GM10248 (cell line): ENCODE data around the gene VEPH1.

Experiments used
- CTCF ChIA-PET: fragments of 300-600 bp; sonication (Branson Sonifier 250); formaldehyde crosslinking; extraction: SDS; loops from one replicate; lab custom pipeline; 2021; ENCODE audit warnings: antibody characterized with exemption; lab: Yijun Ruan, JAX
- POLR2A ChIA-PET: fragments of 350-650 bp; sonication (Branson Sonifier 250); formaldehyde crosslinking; extraction: SDS; loops from one replicate; lab custom pipeline; 2020; ENCODE audit warnings: antibody characterized with exemption; lab: Yijun Ruan, JAX
- DNase-seq: peaks from one replicate; pipeline ENCODE4 v3.0.0; 2012; ENCODE audit errors: extremely low spot score
- CTCF ChIP-seq: IDR thresholded peaks from 2 replicates; pipeline ENCODE4 v1.5.1; 2012; ENCODE audit warnings: mild to moderate bottlenecking, low read depth; ENCODE audit errors: extremely low read depth, missing control alignments, control extremely low read depth

VEPH1 gene

GRCh38 chr3:157409516-157409915, 93.7 kb downstream of the VEPH1 start:
- ChIA-PET CTCF (no interaction called here), POLR2A (no interaction called here)
- TF ChIP-seq CTCF = no peak
- no peak for DNase-seq

DNA sequence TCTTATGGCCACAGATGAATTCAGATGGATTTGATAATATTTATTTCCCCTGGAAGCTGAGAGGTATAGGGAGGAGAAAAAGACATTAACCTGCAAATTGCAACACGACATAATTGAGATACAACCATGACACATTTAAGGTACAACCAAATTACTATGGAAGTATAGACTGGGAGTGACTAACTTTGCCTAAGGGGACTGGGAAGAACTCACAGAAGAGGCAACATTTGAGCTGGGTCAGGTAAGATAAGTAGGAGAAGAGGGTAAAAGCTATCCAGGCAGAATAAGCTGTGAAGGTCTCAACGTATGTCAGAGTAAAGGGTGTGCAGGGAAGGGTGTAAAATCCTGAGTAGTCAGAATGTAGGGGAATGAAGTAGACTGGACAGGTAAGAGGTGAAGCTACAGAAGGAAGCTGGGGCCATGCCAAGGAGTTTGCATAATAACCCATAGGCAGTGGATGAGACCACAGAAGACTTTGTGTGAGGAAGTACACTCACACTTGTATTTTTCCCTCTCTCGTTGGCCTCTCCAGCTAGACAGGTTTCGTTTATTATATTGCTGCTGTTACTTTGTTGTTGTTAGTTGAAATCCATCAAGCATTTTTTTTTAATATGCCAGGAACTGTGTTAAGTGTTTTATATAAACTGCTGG, 94.6 kb downstream of the VEPH1 start:
- ChIA-PET POLR2A (no interaction called here), CTCF (interaction anchor here (1.1 kb wide), 1 partner anchor 15 kb away, joined by 3 read pairs; no protein-coding TSS in a partner anchor)
- DNase-seq = no peak
- no peak for TF ChIP-seq CTCF

DNA sequence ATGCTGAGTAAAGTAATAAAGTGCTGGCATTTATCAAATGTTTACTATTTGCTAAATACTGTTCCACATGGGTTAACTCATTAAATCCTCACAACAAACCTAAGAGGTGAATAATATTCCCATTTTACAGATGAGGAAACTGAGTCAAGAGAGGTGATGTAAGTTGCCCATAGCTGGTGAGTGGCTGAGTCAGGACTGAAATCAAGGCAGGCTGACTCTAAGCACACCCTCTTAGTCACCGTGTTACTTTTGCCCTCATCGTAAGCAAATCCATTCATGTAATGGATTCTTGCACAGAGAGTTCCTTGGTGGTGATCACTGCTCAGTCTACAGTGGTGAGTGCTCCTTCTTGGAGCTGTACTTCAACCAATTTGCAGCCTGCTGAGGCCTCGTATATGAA, 95.4 kb downstream of the VEPH1 start:
- CTCF ChIA-PET = interaction anchor here (1.1 kb wide), 1 partner anchor 16 kb away, joined by 3 read pairs; no protein-coding TSS in a partner anchor
- TF ChIP-seq CTCF = no peak
- no peak for DNase-seq
- POLR2A ChIA-PET = no interaction called here

GRCh38 chr3:157406394-157406793, 96.8 kb downstream of the VEPH1 start:
- ChIA-PET CTCF (interaction anchor here (1.0 kb wide), 1 partner anchor 14 kb away, joined by 3 read pairs; no protein-coding TSS in a partner anchor), POLR2A (no interaction called here)
- no peak for DNase-seq
- no peak for TF ChIP-seq CTCF

- CTCF ChIA-PET = interaction anchor here (1.0 kb wide), 1 partner anchor 13 kb away, joined by 3 read pairs; no protein-coding TSS in a partner anchor
- TF ChIP-seq CTCF = no peak
- no peak for DNase-seq
Measured at GRCh38 chr3:157405457-157405856, 97.8 kb downstream of the VEPH1 start.

DNA sequence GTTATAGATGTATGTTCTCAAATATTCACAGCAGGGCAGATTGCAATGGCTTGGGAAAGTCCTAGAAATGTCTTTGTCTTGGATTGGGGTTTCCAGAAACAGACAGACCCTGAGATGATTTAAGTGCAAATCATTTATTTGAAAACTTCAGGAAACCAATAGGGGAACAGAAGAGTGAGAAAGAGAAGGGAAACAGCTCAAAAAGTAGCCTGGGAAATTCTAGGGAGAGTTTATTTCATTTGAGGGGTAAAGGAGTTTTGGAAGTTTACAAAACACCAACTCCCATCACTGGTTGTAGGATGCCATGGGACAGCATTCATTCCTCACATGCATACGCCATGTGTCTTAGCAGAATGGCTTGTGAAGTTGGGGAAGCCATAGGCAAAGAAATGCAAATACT, 98.8 kb downstream of the VEPH1 start:
- no peak for TF ChIP-seq CTCF
- ChIA-PET CTCF (interaction anchor here (1.4 kb wide), 1 partner anchor 12 kb away, joined by 4 read pairs; no protein-coding TSS in a partner anchor), POLR2A (no interaction called here)
- no peak for DNase-seq

More at GRCh38 chr3:157405457-157405856, 97.8 kb downstream of the VEPH1 start:
- POLR2A ChIA-PET = no interaction called here
